Stimulated activated CD8-positive, alpha-beta memory T cell treated with anti-CD3 and anti-CD28 coated beads, Interleukin-12 subunit alpha, Interleukin-12 subunit beta, amount 100 ng/mL, for 1 hour (primary cell): ENCODE measurements around the gene KCNIP4.
A peak's percentile ranks its signal among the peaks of the same experiment; 100 is the strongest.
"Not testable (repeated sequence)": the region's sequence is repeated elsewhere in the genome, so short reads cannot be mapped to it uniquely, and the experiment has no call there.

Experiments
- DNase-seq: peaks from one replicate; pipeline ENCODE4 v3.0.0-alpha.2; 2020; ENCODE audit warnings: low read depth

Gene KCNIP4

GRCh38 chr4:20746000-20746399 is 1202.6 kb downstream of the KCNIP4 start:
- not testable (repeated sequence) for DNase-seq

DNA sequence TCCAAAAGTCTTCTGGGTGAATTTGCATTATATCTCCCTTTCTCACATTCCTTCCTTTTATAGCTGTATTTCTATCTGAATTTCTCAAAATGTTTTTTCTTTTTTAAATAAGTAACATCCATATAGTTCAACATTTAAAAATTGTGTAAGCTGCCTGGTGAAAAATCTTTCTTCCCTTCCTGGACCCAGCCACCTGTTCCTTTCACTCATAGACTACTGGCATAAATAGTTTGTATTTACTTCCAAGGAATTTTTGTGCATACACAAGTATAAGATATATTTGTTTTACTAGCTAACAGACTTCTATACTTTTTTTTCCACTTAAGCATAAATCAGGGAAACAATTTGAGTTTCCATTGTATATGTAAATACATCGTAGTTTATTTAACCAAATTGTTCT is 1212.6 kb downstream of the KCNIP4 start:
- DNase-seq = no peak

DNA sequence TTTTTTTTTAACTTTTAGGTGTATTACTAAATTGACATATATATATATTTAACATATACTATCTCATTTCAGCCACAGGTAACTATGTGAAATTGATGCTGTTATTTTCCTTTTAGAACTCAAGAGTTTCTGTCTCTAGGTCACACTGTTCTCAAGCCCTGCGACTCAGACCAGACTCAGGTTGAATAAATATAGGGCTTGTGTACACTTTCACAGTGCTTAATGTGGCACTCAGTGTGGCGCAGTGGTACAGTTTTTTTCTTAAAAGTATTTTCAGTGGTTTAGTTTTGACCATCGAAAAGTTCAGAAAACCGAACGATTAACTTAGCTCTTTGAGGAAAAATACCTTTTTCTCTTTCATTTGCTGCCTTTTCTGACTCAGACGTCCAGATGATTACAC is 1223.7 kb downstream of the KCNIP4 start:
- no peak for DNase-seq

GRCh38 chr4:20723463-20723862 is 1225.1 kb downstream of the KCNIP4 start:
- no peak for DNase-seq

DNA sequence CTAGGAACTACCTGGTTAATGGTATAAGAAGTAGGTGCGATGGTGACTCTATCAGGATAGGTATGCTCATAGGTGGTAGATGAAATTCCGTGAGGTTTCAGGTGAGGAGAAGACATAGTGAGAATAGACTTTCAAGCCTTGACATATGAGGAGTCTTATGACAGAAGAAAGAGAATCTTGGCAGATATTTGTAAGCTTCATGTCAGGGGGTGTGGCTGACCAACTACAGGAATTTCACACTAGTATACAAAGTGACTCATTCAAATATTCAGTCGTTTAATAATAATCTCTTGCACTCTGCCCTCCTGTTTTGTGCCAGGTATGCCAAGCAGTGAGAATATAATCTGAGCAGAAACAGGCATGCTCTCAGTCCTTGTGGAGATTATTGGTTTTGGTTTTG is 1225.6 kb downstream of the KCNIP4 start:
- DNase-seq = no peak

DNA sequence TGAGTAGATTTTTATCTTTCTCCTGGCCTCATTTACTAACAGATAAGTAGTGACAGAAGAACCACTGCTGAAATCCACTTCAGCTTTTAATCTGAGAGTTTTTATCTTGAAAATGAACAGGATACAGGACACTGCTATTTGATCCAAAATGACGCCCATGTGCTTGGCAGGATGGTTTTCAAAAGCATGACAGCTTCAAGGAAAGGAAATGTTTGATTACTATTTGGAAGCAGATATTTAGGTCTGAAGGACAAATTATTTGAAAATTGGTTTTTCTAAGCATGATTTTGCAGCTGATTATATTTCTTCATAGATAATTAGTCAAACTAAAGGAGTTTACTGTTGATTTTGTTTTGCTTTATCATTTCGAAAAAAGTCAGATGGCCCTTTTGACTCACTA is 1237.2 kb downstream of the KCNIP4 start:
- no peak for DNase-seq

GRCh38 chr4:20700007-20700761 is 1248.4 kb downstream of the KCNIP4 start, which contains the start of gene PACRGL:
PACRGL (plus strand) TSS chr4:20700458; CDS start chr4:20704482, 4,024 bp downstream.
- peak; percentile 87 for DNase-seq

DNA sequence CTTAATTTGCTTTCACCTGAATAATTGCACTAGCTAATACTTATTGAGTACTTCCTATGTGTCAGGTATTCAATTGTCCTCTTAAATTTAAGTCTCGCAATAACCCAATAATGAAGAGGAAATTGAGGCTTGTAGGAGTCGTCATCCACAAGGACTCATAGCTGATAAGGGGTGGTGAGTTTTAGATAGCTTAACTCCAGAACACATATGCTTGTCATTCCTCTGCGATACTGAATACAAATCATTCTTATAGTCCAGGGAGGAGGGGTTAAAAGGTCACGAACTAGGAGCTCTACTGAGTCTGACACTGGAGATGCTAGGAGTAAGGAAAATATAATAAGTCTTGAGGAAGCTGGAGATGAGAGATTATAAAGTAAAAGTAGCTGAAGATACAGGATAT is 1249.8 kb downstream of the KCNIP4 start:
- DNase-seq = no peak

DNA sequence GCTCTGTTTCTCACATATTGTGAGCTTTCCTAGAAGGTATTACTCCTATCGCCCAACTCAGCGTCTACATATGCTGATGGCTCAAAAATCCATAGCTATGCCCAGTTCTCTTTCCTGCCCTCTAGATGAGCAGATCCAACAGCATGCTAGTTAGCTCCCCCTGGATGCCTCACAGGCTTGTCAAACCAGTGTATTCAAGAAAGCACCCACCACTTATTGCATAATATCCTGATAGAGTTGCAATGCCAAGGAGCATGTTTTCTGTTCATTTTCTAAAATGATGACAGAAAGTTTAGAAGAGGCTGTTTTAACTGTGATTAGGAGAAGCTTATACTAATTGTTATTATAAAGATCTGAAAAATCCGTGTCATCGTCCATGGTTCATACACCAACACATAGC is 1250.2 kb downstream of the KCNIP4 start:
- DNase-seq = no peak

DNA sequence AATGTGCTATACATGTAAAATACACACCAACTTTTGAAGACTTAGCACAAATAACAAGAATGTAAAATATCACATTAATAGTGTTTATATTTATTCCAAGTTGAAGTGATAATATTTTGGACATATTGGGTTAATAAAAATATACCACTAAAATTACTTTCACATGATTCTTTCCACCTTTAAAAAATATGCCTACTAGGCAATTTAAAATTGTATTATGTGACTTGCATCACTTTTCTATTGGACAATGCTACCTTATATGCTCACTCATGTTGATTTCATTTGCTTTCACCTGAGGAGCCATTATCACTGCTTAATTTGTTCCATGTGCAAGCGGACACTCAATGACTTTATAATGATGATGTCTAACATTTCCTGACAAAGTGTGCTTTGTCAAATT is 1251.8 kb downstream of the KCNIP4 start:
- no peak for DNase-seq

GRCh38 chr4:20687864-20688263 is 1260.7 kb downstream of the KCNIP4 start:
- no peak for DNase-seq

DNA sequence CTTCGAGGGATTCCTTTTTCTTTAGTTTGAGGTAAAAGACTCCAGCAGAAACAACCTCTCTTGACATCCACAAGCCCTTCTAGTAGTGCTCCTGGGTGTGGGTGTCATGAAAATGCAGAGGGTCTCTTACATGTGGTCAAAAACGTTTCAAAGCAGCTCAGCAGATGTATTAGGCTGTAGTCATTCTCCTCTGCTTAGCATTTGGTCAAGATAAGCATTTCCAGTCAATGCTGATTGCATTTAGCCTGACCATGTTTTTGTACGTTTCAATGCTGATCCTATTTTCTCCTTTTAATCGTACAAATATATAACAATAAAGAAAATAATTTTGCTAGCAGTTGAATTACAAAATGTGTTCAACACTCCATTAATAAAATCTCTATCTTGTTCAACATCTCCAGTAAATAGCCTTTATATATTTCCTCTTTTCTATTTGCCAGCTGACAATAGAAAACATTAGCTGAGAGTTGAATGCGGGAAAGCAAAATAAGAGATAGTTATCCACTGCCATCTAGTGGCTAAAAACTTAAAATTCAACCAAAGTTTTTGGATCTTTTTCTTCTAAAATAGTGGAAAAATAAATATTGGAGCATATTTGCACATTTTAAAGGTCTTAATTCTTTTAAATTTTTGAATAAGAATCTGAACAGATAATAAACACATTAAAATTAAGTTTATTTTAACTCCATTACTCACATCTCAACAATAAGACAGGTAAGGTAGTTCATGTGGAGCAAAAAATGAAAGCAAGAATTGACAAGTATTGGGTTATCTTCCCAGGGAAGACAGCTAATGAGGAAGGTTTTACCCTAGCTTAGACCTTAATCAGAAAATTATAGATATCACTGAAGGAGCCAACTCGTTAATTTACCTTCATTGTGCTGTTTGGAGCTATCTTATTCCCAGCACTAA is 1263.5 kb downstream of the KCNIP4 start:
- no peak for DNase-seq

- no peak for DNase-seq
These were observed 1264.8 kb downstream of the KCNIP4 start for GRCh38 chr4:20683766-20684165.

- no peak for DNase-seq
These were observed 1265.7 kb downstream of the KCNIP4 start for GRCh38 chr4:20682853-20683252.

DNA sequence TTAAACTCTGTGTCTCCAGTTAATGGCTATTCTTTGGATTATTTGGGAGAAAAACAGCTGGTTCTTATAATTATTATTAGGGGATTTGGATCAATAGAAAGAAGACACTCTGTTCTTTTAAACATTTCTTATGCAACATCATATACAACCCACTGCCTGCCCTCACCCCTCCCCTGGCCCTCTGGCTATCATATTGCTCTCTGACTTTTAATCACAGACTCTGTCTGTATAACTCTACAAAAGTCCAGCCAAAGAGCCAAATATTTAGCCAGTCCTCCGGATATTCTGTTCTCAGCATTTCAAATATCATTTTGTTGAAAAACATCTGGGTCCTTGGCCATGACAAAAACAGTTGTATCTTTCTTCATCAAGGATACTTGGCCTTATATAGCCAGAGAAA is 1267.3 kb downstream of the KCNIP4 start:
- no peak for DNase-seq

DNA sequence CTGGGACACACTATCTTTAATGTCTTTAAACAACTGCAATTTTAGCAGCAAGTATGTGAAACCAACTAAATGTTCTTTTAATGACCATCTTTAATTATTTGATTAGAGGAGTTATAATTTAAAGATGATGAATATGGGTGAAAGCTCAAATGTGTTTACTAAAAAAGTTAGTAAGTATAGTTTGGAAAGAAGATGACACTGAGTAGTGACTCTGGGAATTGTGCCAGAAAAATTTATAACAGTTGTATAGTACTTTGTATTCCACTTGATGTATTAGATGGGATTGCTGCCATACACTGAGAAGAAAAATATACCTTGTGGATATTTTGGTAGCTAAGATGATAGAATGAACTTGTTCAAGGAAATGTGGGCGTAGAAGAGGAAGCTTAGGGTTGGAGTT is 1267.8 kb downstream of the KCNIP4 start:
- no peak for DNase-seq

DNA sequence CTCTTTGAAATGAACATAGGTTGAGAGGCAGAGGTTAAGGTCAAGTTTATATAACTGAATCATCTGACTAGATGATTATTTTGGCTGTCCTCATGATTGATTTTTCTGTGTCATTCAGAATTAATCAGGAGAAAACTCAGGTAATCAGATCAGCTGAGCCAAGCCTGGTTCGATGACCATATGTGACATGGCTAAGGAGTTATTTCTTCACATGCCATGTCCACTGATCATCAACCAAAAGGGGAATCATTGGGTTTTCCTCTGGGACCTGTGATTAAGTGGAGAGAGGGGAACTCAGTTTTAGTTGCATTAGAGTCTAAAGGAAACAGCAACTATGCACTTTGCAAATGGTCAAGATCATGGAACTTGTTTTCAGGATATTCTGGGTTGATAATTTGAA is 1268.6 kb downstream of the KCNIP4 start:
- DNase-seq = no peak
